SU-DHL-6 (cell line): ENCODE measurements around the gene C1QL1.

Experiments
- EZH2phosphoT487 ChIP-seq: fragments of 200-600 bp; sonication (generic), shearing (Covaris generic); conservative IDR thresholded peaks from 2 replicates; pipeline ENCODE4 v1.6.1; 2018; ENCODE audit warnings: mild to moderate bottlenecking, antibody characterized with exemption, low read length, moderate library complexity, mixed read lengths
- TF ChIP-seq, protein P1 (sequence below): fragments of 200-600 bp; sonication (generic); IDR thresholded peaks from one replicate; pipeline ENCODE4 v1.5.1; 2017; ENCODE audit warnings: antibody characterized with exemption, mild to moderate bottlenecking, low read length, moderate library complexity; ENCODE audit not compliant: insufficient read depth, poor library complexity, severe bottlenecking

DNA sequence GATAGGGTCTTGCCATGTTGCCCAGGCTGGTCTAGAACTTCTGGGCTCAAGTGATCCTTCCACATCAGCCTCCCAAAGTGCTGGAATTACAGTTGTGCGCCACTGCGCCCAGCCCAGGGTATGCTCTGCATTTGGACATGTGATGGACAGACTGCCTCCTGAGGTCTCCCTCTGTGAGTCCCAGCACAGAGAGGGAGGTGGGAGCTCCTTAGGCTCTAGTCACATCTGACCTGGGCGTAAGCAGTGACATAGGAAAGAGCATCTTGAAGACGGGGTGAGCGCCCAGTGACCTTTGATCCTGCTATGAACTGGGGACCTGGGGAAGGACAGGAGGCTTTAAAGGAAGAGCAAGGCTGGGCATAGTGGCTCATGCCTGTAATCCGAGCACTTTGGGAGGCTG is 50.6 kb downstream of the C1QL1 start:
- TF ChIP-seq, protein P1, sequence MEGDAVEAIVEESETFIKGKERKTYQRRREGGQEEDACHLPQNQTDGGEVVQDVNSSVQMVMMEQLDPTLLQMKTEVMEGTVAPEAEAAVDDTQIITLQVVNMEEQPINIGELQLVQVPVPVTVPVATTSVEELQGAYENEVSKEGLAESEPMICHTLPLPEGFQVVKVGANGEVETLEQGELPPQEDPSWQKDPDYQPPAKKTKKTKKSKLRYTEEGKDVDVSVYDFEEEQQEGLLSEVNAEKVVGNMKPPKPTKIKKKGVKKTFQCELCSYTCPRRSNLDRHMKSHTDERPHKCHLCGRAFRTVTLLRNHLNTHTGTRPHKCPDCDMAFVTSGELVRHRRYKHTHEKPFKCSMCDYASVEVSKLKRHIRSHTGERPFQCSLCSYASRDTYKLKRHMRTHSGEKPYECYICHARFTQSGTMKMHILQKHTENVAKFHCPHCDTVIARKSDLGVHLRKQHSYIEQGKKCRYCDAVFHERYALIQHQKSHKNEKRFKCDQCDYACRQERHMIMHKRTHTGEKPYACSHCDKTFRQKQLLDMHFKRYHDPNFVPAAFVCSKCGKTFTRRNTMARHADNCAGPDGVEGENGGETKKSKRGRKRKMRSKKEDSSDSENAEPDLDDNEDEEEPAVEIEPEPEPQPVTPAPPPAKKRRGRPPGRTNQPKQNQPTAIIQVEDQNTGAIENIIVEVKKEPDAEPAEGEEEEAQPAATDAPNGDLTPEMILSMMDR = no peak
- TF ChIP-seq EZH2phosphoT487 = no peak
